NCI-H446 treated with DMSO at 0.1 percent for 48 hours (cell line): ENCODE data around the gene TRIM9.
A peak's percentile ranks its signal among the peaks of the same experiment; 100 is the strongest.

Experiments
- DNase-seq: peaks from one replicate; lab custom pipeline; 2025; lab: John Stamatoyannopoulos, UW

Gene TRIM9

DNA sequence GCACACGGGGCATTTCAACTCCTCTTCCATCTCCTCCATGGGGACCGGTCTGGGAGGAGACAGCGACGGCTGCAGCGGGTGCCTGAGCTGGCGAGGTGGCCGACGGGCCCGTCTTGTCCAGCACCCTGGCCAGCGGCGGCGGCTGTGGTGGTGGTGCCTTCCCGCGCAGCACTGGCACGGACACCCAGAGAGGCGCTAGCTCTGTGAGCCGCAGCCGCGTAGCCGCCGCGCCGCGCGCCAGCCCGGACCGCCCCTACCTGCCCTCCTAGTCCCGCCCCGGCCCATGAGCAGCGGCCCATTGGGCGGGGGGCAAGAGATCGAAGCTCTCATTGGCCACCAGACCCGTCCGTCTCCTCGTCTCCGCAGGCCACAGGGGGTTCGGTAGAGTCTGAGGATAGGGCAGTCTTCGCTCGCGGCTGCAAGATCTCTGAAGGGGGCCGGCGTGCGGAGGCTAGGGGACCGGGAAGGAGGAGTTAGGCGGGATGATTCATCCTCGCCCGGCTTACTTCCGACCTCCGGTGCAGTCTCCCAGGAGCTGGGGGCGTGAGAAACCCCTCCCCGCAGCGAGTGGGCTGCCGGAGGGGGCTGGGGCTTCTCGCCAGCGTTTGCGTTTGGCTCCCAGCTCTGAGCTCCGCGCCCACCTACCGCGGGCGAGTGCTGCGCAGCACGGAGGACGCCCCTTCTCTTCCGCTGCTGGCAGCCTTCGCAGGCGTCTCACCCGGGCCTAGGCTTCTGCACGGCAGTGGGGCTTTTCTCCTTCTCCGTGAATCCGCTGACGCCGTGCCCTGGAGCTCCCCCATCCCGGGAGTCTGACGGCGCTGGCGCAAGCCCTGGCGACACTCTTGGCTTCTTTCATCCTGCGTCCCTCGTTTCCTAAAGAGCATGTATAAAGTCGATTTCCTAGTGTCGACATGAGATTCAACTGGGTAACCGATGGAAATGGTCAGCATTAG is at the start of gene TRIM9:
Gene TRIM9 (minus strand): TSS at position 205 of the 953 bp plus-strand sequence. CDS start 166 bp downstream, at position 39.
- peak; percentile 98 for DNase-seq

DNA sequence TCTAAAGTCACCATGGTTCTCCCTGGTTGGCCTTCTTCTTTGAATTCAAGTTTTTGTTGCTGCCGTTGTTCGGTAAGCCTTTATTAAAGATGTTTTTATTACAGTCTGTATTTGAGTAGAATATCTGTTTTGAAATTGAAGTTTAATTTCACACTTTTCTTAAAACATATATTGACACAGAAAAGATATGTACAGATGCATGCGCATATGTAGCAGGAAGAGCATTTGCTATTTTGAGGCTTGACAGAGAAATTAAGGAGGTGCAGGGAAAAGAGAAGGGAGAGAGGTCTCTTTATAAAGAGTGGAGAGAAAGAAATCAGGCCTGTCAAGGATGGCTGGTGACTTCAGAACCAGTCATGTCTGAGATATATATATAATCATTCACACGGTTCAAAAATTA is 46.0 kb upstream of the TRIM9 start:
- DNase-seq: no peak

DNA sequence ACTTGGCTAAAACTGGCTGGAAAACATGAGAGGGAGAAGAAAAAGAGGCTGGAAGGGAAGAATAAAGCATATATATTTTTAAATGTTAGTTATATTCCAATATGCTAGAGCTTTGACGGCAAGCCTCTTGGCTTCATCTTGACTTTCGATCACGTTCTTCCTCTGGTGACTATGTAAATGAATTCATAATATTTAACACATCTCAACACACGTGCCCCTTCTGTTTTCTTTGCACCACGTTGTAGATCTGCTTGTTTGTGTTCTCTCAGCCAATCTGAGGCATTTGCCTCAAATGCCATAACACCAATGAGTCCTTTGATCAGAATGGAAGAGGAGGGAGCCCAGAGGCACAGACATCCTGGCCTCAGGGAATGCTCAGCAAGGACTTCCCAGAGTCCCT is 45.4 kb upstream of the TRIM9 start:
- no peak for DNase-seq

GRCh38 chr14:51139121-51139681 is 44.3 kb upstream of the TRIM9 start:
- peak; percentile 74 for DNase-seq

DNA sequence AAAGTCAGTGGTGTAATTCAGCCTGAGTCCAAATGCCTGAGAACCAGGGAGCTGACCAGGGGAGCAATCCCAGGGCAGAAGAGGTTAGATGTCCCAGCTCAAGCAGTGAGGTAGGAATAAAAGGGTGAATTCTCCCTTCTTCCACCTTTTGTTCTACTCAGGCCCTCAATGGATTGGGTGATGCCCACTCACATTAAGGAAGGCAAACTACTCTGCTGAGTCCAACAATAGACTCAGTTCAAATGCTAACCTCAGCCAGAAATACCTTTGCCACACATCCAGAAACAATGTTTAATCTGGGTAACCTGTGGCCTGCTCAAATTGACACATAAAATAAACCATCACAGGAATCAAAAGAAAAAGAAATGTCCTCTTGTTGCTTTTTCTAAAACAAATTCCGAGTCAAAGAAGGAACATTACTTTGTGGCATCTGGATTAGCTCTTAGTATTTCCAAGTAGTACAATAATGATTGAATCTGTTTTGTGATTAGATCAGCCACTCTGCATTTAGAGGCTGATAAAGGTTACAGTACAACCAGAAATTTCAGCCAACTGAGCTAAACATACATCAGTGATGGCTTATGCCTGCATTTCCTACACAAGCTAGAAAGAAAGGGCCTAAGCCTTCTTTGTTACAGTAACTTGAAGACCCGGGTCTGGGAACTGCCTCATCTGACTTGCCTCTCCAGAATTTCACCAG is 43.6 kb upstream of the TRIM9 start:
- no peak for DNase-seq

DNA sequence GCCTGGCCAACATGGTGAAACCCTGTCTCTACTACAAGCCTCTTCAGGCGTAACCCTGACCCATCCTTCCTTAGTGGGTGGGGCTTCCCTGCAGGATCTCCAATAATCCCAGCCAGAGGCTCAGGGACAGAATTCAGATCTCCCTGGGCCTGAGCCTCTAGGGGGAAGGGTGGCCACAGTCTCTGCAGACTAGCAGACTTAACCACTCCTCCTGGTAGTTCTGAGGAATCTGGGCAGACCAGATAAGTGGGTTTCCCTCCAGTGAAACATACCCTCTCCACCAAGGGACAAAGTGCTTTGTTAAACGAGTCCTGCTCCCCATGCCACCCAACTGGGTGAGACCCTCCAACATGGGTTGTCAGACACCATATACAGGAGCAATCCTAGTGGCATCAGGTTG is 36.6 kb upstream of the TRIM9 start:
- no peak for DNase-seq

DNA sequence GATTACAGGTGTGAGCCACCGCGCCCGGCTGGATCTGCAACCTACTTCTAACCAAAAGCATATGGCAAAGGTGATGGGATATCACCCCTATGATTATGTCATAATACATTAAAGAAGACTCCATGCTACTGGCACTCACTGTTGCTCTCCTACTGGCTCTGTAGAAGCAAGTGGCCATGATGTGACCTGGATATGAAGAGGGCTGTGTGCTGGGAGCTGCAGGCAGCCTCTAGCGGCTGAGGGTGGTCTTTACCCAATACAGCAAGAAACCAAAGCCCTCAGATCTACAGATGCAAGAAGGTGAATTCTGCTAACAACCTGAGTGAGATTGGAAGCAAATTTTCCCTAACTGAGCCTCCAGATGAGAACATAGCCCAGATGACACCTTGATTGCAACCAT is 34.2 kb upstream of the TRIM9 start:
- no peak for DNase-seq

- DNase-seq: no peak
Measured at GRCh38 chr14:51124029-51124428, 29.1 kb upstream of the TRIM9 start.

- DNase-seq: no peak
Measured at GRCh38 chr14:51121096-51121495, 26.2 kb upstream of the TRIM9 start.

- DNase-seq: no peak
Measured at GRCh38 chr14:51119411-51120051, 24.6 kb upstream of the TRIM9 start.

- DNase-seq: no peak
Measured at GRCh38 chr14:51118993-51119392, 24.1 kb upstream of the TRIM9 start.

DNA sequence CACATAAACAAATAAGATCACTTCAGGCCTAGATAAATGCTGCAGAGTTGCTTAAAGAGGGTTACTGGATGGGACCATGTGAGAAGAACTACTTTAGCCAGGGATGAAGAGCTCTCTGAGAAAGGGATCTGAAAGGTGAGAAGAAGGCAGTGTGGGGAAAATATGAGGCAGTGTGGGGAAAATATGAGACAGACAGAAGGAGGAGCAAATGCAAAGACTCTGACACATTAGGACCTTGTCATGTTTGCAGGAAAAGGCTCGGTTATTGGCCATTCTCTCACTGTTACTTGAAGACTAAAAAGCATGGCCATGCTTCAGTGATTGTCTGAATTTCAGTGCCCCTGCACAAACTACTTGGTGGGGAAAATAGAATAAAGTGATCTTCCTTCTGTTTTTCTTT is 22.7 kb upstream of the TRIM9 start:
- DNase-seq: no peak

GRCh38 chr14:51116682-51117081 is 21.8 kb upstream of the TRIM9 start:
- DNase-seq: no peak

GRCh38 chr14:51109651-51110050 is 14.7 kb upstream of the TRIM9 start:
- no peak for DNase-seq

GRCh38 chr14:51107801-51108200 is 12.9 kb upstream of the TRIM9 start:
- DNase-seq: no peak

DNA sequence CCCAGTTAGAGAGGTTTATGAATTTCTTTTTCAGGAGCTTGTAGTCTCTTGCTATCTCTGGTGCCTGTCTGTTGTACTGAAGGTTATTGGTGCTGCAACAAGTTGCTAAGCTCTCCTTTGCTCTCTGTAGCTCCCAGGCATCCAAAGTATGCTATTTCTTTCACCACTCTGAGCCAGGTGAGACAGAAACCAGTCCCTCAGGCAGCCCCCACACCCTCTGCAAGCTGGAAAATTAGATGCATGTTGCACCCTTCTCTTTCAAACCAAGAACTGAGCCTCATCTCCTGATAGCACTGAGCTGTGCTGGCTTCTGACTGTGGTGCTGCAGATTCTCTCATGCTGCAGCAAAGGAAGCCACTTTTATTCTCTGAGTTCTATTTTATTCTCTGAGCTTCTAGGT is 9.6 kb upstream of the TRIM9 start:
- DNase-seq: no peak

DNA sequence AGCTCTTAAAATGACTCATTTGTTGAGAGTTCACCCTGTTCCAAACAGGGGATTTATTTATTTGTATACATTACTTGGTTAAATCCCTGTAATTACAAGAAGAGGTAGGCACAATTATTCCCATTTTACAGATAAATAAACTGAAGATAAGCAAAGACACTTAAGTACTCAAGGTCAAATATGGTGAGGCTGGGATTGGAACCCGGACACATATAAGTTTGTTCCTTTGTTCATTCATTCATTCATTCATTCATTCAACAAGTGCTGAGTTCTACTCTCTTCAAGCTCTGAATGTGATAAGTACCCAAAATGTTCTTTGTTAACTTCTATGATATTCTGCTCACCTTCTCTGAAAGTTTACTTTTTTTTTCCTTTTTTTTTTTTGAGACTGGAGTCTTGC is 2.4 kb upstream of the TRIM9 start:
- DNase-seq: no peak

- no peak for DNase-seq
Measured at GRCh38 chr14:51096870-51097269, 2.0 kb upstream of the TRIM9 start.

DNA sequence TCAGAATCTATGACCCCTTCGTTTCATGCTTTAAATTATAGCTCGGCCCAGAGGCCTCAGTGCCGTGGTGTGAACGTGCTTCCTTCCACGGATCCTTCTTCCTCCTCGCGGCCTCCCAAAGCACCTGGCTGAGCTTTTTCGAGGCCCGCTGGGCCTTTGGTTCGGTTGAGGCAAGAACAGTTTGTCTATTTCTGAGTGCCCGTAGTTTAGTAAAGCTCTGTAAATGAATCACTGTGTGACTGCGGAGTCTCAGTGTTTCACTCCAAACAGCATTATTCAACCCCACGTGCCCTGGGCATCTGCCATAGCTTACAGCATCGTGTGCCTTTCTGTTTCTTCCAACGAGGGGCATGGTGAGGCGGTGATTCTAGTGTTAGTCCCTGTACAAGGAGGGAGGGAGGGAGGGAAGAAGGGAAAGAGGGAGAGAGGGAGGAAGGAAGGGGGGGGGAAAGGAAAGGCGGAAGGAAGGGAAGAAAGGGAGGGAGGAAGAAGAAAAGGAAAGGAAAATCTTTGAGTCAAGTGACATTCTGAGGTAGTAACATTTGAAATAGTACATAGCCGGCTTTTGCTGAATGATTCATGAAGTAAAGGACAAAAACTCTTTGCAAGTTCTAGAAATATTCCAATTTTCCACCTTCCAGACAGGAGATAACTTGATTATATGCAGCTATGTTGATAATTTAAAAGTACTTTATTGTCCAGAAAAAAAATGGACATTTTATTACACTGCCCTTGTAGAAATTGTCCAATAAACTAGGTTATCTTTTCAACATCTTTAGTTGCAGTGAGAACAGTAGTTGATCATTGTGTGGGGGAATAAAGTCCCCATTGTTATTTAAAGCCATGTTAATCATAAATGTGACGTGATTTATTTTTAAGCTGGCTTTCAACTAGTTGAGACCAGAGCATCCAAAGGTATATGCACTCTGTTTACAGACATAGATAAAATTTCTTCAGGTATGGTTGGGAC is 1.2 kb upstream of the TRIM9 start:
- DNase-seq: peak; percentile 45

- DNase-seq: no peak
Measured at GRCh38 chr14:51094282-51094821, 553 bp downstream of the TRIM9 start.
